ENCODE measurements around the gene GSK3B. TPM values are rescaled to one million over a fixed set of nuclear protein-coding genes. Genes with fewer than 3 reads are reported as not detected.

The GSK3B gene
- total RNA-seq, 2 donors from 2014 or later = 28.7 to 39.3 TPM

GRCh38 chr3:119781330-119782198, 312.7 kb downstream of the GSK3B start, which contains the start of gene NR1I2:
NR1I2 (plus strand) TSS chr3:119782101.
- no peaks in the 10 kb centered on the region for H3K4me1 ChIP-seq (ENCODE audit: control insufficient read depth in 1 of 2, low read depth in 2 of 2)
- no peak within 1 kb of the TSS for H3K27ac ChIP-seq
- DNase-seq (ENCODE audit: low spot score) (no peak), ATAC-seq (ENCODE audit: insufficient number of reproducible peaks, low FRiP score, low read depth) (no peak)
- H3K4me3 ChIP-seq = no peak within 1 kb of the TSS
- no peaks in the 10 kb centered on the region for H3K27me3 ChIP-seq (replicated peaks; ENCODE audit: insufficient read depth)
- no peak for TF ChIP-seq CTCF (IDR thresholded peaks at IDR 0.05)
- peaks cover under 1% of the 10 kb centered on the region for H3K9me3 ChIP-seq
- H3K36me3 ChIP-seq = no peaks in the 10 kb centered on the region

GRCh38 chr3:119779731-119780383, 314.4 kb downstream of the GSK3B start:
- ATAC-seq (ENCODE audit: insufficient number of reproducible peaks, low FRiP score, low read depth) (no peak), DNase-seq (ENCODE audit: low spot score) (no peak)
- H3K4me3 ChIP-seq = no peak overlapping the region
- peaks cover 4% of the 10 kb centered on the region for H3K9me3 ChIP-seq
- no peaks in the 10 kb centered on the region for H3K4me1 ChIP-seq (ENCODE audit: control insufficient read depth in 1 of 2, low read depth in 2 of 2)
- no peaks in the 10 kb centered on the region for H3K27me3 ChIP-seq (replicated peaks; ENCODE audit: insufficient read depth)
- TF ChIP-seq CTCF (IDR thresholded peaks at IDR 0.05) = no peak
- no peak overlapping the region for H3K27ac ChIP-seq
- no peaks in the 10 kb centered on the region for H3K36me3 ChIP-seq

- no peaks in the 10 kb centered on the region for H3K36me3 ChIP-seq
- no peak for TF ChIP-seq CTCF (IDR thresholded peaks at IDR 0.05)
- H3K4me3 ChIP-seq = no peak overlapping the region
- no peak for ATAC-seq (ENCODE audit: insufficient number of reproducible peaks, low FRiP score, low read depth)
- DNase-seq (ENCODE audit: low spot score) = no peak
- no peaks in the 10 kb centered on the region for H3K27me3 ChIP-seq (replicated peaks; ENCODE audit: insufficient read depth)
- peaks cover 4% of the 10 kb centered on the region for H3K9me3 ChIP-seq
- no peaks in the 10 kb centered on the region for H3K4me1 ChIP-seq (ENCODE audit: control insufficient read depth in 1 of 2, low read depth in 2 of 2)
- no peak overlapping the region for H3K27ac ChIP-seq
These were observed 315.4 kb downstream of the GSK3B start for GRCh38 chr3:119778811-119779210.

- H3K36me3 ChIP-seq = no peaks in the 10 kb centered on the region
- DNase-seq (ENCODE audit: low spot score) (no peak), ATAC-seq (ENCODE audit: insufficient number of reproducible peaks, low FRiP score, low read depth) (no peak)
- H3K9me3 ChIP-seq = peaks cover 4% of the 10 kb centered on the region
- H3K27me3 ChIP-seq (replicated peaks; ENCODE audit: insufficient read depth) = no peaks in the 10 kb centered on the region
- H3K4me3 ChIP-seq = no peak overlapping the region
- no peak for TF ChIP-seq CTCF (IDR thresholded peaks at IDR 0.05)
- no peak overlapping the region for H3K27ac ChIP-seq
- H3K4me1 ChIP-seq (ENCODE audit: control insufficient read depth in 1 of 2, low read depth in 2 of 2) = no peaks in the 10 kb centered on the region
These were observed 316.1 kb downstream of the GSK3B start for GRCh38 chr3:119778176-119778575.

GRCh38 chr3:119776304-119776703, 317.9 kb downstream of the GSK3B start:
- ATAC-seq (ENCODE audit: insufficient number of reproducible peaks, low FRiP score, low read depth) = no peak
- no peaks in the 10 kb centered on the region for H3K27me3 ChIP-seq (replicated peaks; ENCODE audit: insufficient read depth)

More at GRCh38 chr3:119776304-119776703, 317.9 kb downstream of the GSK3B start:
- Histone ChIP-seq H3K27ac (no peak overlapping the region), H3K4me3 (no peak overlapping the region), H3K9me3 (peaks cover 4% of the 10 kb centered on the region), H3K36me3 (no peaks in the 10 kb centered on the region), H3K4me1 (ENCODE audit: control insufficient read depth in 1 of 2, low read depth in 2 of 2) (no peaks in the 10 kb centered on the region)
- TF ChIP-seq CTCF (IDR thresholded peaks at IDR 0.05) = no peak
- no peak for DNase-seq (ENCODE audit: low spot score)

Data from thoracic aorta (tissue), 2 donors.